Activated B cell treated with CpG ODN at 0.5 μM for 24 hours (primary cell): ENCODE results near the gene PTP4A1. TPM values are rescaled to one million over a fixed set of nuclear protein-coding genes. Genes with fewer than 3 reads are reported as not detected.

ENCODE experiments used
- ATAC-seq: fragments of 200-7000 bp; cut with Tn5 transposase; one replicate; pipeline ENCODE4 v1.10.0; 2021; ENCODE audit warnings: low read depth, mild to moderate bottlenecking, moderate library complexity
- CTCF ChIA-PET: fragments of 350-600 bp; sonication (Branson Sonifier 250); formaldehyde crosslinking; loops from one replicate; lab custom pipeline; 2021; ENCODE audit warnings: antibody characterized with exemption; lab: Charles Lee
- POLR2A ChIA-PET: fragments of 350-600 bp; sonication (Branson Sonifier 250); formaldehyde crosslinking; loops from one replicate; lab custom pipeline; 2021; ENCODE audit warnings: antibody characterized with exemption; lab: Charles Lee
- DNase-seq: peaks from one replicate; pipeline ENCODE4 v3.0.0; 2022
- H3K27ac Mint-ChIP-seq: one replicate; pipeline ENCODE4 v1.8.0; 2020; ENCODE audit warnings: mixed read lengths
- H3K27me3 Mint-ChIP-seq: one replicate; pipeline ENCODE4 v1.8.0; 2021; ENCODE audit warnings: mixed read lengths
- H3K36me3 Mint-ChIP-seq: one replicate; pipeline ENCODE4 v1.8.0; 2021; ENCODE audit warnings: low read depth, mixed read lengths
- H3K4me1 Mint-ChIP-seq: one replicate; pipeline ENCODE4 v1.8.0; 2021; ENCODE audit warnings: mixed read lengths
- H3K4me3 Mint-ChIP-seq: one replicate; pipeline ENCODE4 v1.8.0; 2020; ENCODE audit warnings: mild to moderate bottlenecking, mixed read lengths
- H3K9me3 Mint-ChIP-seq: one replicate; pipeline ENCODE4 v1.8.0; 2020; ENCODE audit warnings: mixed read lengths
- intact Hi-C: fragments of 100-400 bp; cut with micrococcal nuclease; formaldehyde crosslinking; loops from one replicate; pipeline ENCODE4 v1.15.1; 2024
- total RNA-seq: library from RNA; stranded (reverse); gene quantifications from 2 replicates; pipeline ENCODE4 v1.2.3, GENCODE V29; 2022
- TF ChIP-seq, protein P1 (sequence below): fragments of 200-600 bp; IDR thresholded peaks from one replicate; pipeline ENCODE4 v1.8.0; 2022; ENCODE audit warnings: antibody characterized with exemption, mild to moderate bottlenecking

Gene PTP4A1
- total RNA-seq, 1 donor from 2014 or later = 35.2 TPM

DNA sequence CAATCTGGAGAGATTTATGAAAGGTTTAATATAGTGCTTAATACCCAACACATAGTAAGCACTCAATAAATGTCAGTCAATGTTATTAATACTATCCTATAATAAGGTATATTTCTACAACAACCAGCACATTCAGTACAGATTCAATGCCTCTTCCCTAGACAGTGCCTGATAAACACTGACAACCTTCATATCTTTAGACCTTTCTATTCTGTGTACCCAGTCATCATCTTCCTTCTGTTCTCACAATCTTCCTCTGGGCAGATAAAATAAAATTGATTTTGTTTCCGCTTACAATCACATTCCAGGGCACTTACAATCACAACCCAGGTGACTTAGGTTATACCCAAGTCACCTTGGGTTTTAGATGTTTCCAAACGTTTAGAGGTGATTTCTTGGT, 11.0 kb upstream of the PTP4A1 start:
- ChIA-PET CTCF (interaction anchor here (0.5 kb wide), 1 partner anchor 51 kb away, joined by 3 read pairs; no protein-coding TSS in a partner anchor), POLR2A (no interaction called here)
- TF ChIP-seq, protein P1, sequence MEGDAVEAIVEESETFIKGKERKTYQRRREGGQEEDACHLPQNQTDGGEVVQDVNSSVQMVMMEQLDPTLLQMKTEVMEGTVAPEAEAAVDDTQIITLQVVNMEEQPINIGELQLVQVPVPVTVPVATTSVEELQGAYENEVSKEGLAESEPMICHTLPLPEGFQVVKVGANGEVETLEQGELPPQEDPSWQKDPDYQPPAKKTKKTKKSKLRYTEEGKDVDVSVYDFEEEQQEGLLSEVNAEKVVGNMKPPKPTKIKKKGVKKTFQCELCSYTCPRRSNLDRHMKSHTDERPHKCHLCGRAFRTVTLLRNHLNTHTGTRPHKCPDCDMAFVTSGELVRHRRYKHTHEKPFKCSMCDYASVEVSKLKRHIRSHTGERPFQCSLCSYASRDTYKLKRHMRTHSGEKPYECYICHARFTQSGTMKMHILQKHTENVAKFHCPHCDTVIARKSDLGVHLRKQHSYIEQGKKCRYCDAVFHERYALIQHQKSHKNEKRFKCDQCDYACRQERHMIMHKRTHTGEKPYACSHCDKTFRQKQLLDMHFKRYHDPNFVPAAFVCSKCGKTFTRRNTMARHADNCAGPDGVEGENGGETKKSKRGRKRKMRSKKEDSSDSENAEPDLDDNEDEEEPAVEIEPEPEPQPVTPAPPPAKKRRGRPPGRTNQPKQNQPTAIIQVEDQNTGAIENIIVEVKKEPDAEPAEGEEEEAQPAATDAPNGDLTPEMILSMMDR = no peak
- no peaks in the 10 kb centered on the region for H3K4me1 Mint-ChIP-seq
- H3K4me3 Mint-ChIP-seq = no peak overlapping the region
- H3K27ac Mint-ChIP-seq = no peak overlapping the region
- no peaks in the 10 kb centered on the region for H3K36me3 Mint-ChIP-seq
- intact Hi-C loops = no loop called here
- no peaks in the 10 kb centered on the region for H3K9me3 Mint-ChIP-seq
- ATAC-seq (no peak), DNase-seq (no peak)
- H3K27me3 Mint-ChIP-seq = peaks cover 14% of the 10 kb centered on the region

DNA sequence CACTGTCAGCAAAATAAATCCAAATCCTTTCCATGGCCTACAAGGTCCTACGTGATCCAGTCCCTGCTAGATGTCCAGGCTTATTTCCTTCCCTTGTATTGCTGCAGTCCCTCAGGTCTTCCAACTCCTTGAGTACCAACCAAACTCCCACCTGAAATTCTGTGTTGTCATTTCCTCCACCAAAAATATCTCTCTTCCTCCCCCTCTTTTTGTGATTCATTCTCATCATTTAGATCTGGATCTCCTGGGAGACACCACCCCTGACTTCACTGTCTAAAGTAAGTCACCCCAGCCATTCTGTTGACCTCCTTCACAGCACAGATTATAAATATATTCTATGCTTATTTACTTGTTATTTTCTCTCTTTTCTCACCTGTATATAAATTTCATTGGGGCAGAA, 9.0 kb upstream of the PTP4A1 start:
- H3K4me3 Mint-ChIP-seq = no peak overlapping the region
- TF ChIP-seq, protein P1 = no peak
- H3K27ac Mint-ChIP-seq = no peak overlapping the region
- H3K9me3 Mint-ChIP-seq = no peaks in the 10 kb centered on the region
- no peaks in the 10 kb centered on the region for H3K36me3 Mint-ChIP-seq
- intact Hi-C loops = no loop called here
- no peaks in the 10 kb centered on the region for H3K4me1 Mint-ChIP-seq
- ChIA-PET CTCF (no interaction called here), POLR2A (no interaction called here)
- ATAC-seq (no peak), DNase-seq (no peak)
- peaks cover 6% of the 10 kb centered on the region for H3K27me3 Mint-ChIP-seq

DNA sequence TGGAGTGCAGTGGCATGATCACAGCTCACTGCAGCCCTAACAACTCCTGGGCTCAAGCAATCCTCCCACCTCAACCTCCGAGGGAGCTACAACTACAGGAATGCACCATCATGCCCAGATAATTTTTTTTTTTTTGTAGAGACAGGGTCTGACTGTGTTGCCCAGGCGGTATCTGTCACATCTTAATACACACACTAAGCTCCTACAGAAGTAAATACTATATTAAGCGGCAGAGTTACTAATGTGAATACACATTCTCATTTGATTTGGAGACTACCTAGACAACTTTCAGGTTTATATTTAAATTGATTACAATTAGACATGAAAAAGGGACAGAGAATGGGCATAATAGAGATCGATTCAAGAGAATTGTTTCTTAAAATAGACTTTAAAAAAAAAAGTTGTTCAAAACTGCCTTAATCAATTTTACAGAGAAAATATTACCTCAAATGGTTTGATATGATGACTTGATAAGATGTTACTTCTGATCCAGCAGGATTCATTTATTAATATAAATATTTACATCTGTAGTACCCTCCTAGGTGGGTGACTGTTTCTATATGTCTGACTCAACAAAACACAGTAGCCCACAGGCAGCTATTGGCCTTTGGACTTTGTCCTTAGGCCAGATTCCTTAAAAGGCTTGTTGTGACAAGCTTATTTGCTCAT, 7.1 kb upstream of the PTP4A1 start:
- TF ChIP-seq, protein P1 = no peak
- H3K4me1 Mint-ChIP-seq = no peaks in the 10 kb centered on the region
- intact Hi-C loops = no loop called here
- no peaks in the 10 kb centered on the region for H3K36me3 Mint-ChIP-seq
- no peaks in the 10 kb centered on the region for H3K27me3 Mint-ChIP-seq
- no peak overlapping the region for H3K4me3 Mint-ChIP-seq
- CTCF ChIA-PET = no interaction called here
- POLR2A ChIA-PET = no interaction called here
- ATAC-seq (no peak), DNase-seq (no peak)
- no peak overlapping the region for H3K27ac Mint-ChIP-seq
- H3K9me3 Mint-ChIP-seq = no peaks in the 10 kb centered on the region

DNA sequence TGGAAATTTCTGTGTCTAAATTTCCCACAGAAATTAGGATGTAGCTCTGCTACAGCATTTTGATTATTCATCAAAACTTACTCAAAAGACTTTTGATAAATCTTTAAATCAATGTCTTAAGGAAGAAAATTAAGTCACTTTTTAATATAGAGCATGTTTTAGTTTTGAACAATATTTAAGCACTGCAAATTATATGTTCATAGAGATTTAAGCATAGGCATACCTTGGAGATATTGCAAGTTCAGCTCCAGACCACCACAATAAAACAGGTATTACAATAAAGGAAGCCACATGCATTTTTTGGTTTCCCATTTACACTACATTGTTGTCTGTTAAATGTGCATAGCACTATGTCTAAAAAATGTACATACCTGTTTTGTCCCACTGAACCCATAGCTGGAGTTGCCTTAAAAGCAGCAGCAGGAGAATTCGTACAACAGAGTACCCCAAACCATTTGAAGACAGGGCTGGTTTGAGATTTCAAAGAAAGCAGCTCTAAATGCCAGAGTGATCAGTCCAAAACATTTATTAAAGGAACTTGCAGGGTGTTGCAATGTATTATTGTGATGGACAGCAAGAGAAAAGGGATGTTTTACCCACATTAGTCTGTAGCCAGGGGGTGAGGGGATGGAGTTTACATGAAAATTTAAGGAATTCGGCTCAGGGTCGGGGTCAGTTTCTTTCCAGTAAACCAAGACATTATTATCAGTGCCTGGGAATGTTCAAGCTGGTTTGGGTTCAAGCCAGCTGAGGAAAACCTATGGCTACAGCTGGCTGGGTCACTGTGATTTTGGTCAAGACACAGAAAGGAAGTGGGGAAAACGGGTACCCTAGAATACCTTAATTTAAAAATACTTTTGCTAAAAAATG, 6.3 kb upstream of the PTP4A1 start:
- Mint-ChIP-seq H3K36me3 (no peaks in the 10 kb centered on the region), H3K27me3 (no peaks in the 10 kb centered on the region), H3K9me3 (no peaks in the 10 kb centered on the region), H3K4me1 (no peaks in the 10 kb centered on the region), H3K4me3 (no peak overlapping the region), H3K27ac (no peak overlapping the region)
- intact Hi-C loops = no loop called here
- TF ChIP-seq, protein P1 = no peak
- DNase-seq (no peak), ATAC-seq (no peak)
- CTCF ChIA-PET = no interaction called here
- POLR2A ChIA-PET = no interaction called here

DNA sequence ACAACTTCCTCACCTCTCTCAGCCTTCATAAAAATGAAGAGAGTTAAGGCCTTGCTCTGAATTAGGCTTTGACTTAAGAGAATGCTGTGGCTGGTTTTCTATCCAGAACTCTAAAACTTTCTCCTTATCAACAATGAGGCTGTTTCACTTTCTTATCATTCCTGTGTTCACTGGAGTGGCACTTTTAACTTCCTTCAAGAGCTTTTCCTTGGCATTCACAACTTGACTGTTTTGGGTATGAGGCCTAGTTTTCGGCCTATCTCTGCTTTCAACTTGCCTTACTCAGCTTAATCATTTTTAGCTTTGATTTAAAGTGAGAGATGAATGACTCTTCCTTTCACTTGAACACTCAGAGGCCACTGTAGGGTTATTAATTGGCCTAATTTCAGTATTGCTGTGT, 4.3 kb upstream of the PTP4A1 start:
- DNase-seq = no peak
- Mint-ChIP-seq H3K9me3 (no peaks in the 10 kb centered on the region), H3K4me1 (peaks cover 8% of the 10 kb centered on the region), H3K27me3 (no peaks in the 10 kb centered on the region), H3K27ac (no peak overlapping the region), H3K36me3 (no peaks in the 10 kb centered on the region), H3K4me3 (no peak overlapping the region)
- CTCF ChIA-PET = no interaction called here
- no peak for ATAC-seq
- intact Hi-C loops = no loop called here
- POLR2A ChIA-PET = no interaction called here
- TF ChIP-seq, protein P1 = no peak
